Smooth muscle cell (in vitro differentiated cells): Measurements from ENCODE around the gene CLP1. TPM values are rescaled to one million over a fixed set of nuclear protein-coding genes. Genes with fewer than 3 reads are reported as not detected.
"Not testable (repeated sequence)": the region's sequence is repeated elsewhere in the genome, so short reads cannot be mapped to it uniquely, and the experiment has no call there.

Experiments
- DNase-seq: peaks from one replicate; lab custom pipeline; 2025; ENCODE audit not compliant: unreplicated experiment; lab: John Stamatoyannopoulos, UW
- H2AFZ ChIP-seq: fragments of 200-600 bp; sonication (generic); 2 replicates; pipeline ENCODE4 v1.6.0; 2016; ENCODE audit warnings: antibody characterized with exemption, low read depth, mild to moderate bottlenecking
- H3F3A ChIP-seq: fragments of 200-600 bp; sonication (generic); 2 replicates; pipeline ENCODE4 v1.6.0; 2017; ENCODE audit warnings: antibody characterized with exemption, low read depth
- H3K27ac ChIP-seq: fragments of 200-600 bp; sonication (generic); 2 replicates; pipeline ENCODE4 v1.5.1; 2016; ENCODE audit warnings: low read depth, mild to moderate bottlenecking
- H3K27me3 ChIP-seq: fragments of 200-600 bp; sonication (generic); 2 replicates; pipeline ENCODE4 v1.6.1; 2016; ENCODE audit warnings: low read depth, mild to moderate bottlenecking
- H3K36me3 ChIP-seq: fragments of 200-600 bp; sonication (generic); 2 replicates; pipeline ENCODE4 v1.5.1; 2016; ENCODE audit warnings: low read depth
- H3K4me1 ChIP-seq: fragments of 200-600 bp; sonication (generic); 2 replicates; pipeline ENCODE4 v1.5.1; 2016; ENCODE audit warnings: low read depth
- H3K4me2 ChIP-seq: fragments of 200-600 bp; sonication (generic); 2 replicates; pipeline ENCODE4 v1.6.0; 2016; ENCODE audit warnings: mild to moderate bottlenecking
- H3K4me3 ChIP-seq: fragments of 200-600 bp; sonication (generic); 2 replicates; pipeline ENCODE4 v1.5.1; 2016; ENCODE audit warnings: mild to moderate bottlenecking
- H3K79me2 ChIP-seq: fragments of 200-600 bp; sonication (generic); 2 replicates; pipeline ENCODE4 v1.6.0; 2016; ENCODE audit warnings: low read depth, mild to moderate bottlenecking
- H3K9ac ChIP-seq: fragments of 200-600 bp; sonication (generic); 2 replicates; pipeline ENCODE4 v1.6.0; 2016; ENCODE audit warnings: low read depth
- H3K9me3 ChIP-seq: fragments of 200-600 bp; sonication (generic); replicated peaks from 2 replicates; pipeline ENCODE4 v1.5.1; 2016; ENCODE audit warnings: low read depth
- H4K20me1 ChIP-seq: fragments of 200-600 bp; sonication (generic); 2 replicates; pipeline ENCODE4 v1.6.0; 2016; ENCODE audit warnings: low read depth
- CTCF ChIP-seq: fragments of 200-600 bp; sonication (generic); IDR thresholded peaks from 2 replicates; pipeline ENCODE4 v1.5.1; 2017; ENCODE audit warnings: borderline replicate concordance, mild to moderate bottlenecking, antibody characterized with exemption; ENCODE audit not compliant: insufficient read depth, poor library complexity, severe bottlenecking
- WGBS: methylation state at CpG from one replicate; pipeline ENCODE4 v1.1.7; 2016; ENCODE audit warnings: low lambda C conversion rate; 5-methylcytosine and 5-hydroxymethylcytosine counted together
- microRNA counts: library from miRNA; unstranded; fragments of <30 nt; microRNA quantifications from one replicate; lab custom pipeline; 2016
- microRNA-seq: library from miRNA; unstranded; fragments of <30 nt; microRNA quantifications from one replicate; pipeline ENCODE4, GENCODE V29; 2016; ENCODE audit warnings: borderline number of aligned reads
- polyA plus RNA-seq: library from polyadenylated mRNA; unstranded; fragments of >200 nt; fragmentation: Nextera tagmentation; extraction: Ambion mirVana; gene quantifications from 2 replicates; pipeline ENCODE4 v1.2.1, GENCODE V29; 2016
- small RNA-seq: library from RNA; depleted of rRNA; stranded (forward); fragments of <200 nt; gene quantifications from one replicate; pipeline ENCODE3, GENCODE V24; 2014
- total RNA-seq: library from RNA; depleted of rRNA; stranded (reverse); fragments of >200 nt; gene quantifications from 2 replicates; pipeline ENCODE4 v1.2.3, GENCODE V29; 2014

CLP1 gene
- total and polyA plus RNA-seq, 2 experiments from 2014 or later, result 18.0 to 18.3 TPM

DNA sequence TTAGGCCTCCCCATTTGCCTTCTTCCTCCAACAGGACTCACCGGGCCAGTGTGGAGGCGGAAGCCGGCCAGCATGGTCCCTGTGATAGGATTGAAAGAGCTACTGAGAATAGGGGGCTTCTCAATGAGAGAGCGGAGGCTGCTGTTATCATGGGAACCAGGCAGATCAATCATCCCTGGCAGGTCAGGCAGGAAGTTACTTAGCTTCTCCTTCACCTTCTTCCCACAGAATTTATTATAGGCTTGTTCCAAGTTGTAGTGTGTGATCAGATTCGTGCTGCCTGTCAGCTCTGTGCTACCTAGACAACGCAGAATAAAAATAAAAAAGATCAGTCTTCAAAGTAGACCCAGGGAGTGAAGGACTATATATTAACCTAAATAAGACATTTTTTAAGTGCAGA is 47.4 kb downstream of the CLP1 start:
- no peak for DNase-seq
- Histone ChIP-seq H3K36me3 (peaks cover 11% of the 10 kb centered on the region), H3K27me3 (no peaks in the 10 kb centered on the region), H3K4me3 (no peak overlapping the region), H3K27ac (no peak overlapping the region), H3F3A (peaks cover 15% of the 10 kb centered on the region), H3K9me3 (no peaks in the 10 kb centered on the region), H3K4me1 (no peaks in the 10 kb centered on the region), H4K20me1 (peaks cover 16% of the 10 kb centered on the region), H3K79me2 (peaks cover 44% of the 10 kb centered on the region), H3K9ac (no peak overlapping the region), H3K4me2 (no peak overlapping the region), H2AFZ (no peak overlapping the region)
- TF ChIP-seq CTCF, result no peak
- 98% methylated on average over 6 of the region's 6 CpGs for WGBS

- not testable (repeated sequence) for H3K9ac ChIP-seq, H3K4me3 ChIP-seq, H3K27ac ChIP-seq, H3K9me3 ChIP-seq, H3K4me2 ChIP-seq, H3K4me1 ChIP-seq, DNase-seq, H3K27me3 ChIP-seq, H2AFZ ChIP-seq
- peaks cover 11% of the 10 kb centered on the region for H3K36me3 ChIP-seq
- H4K20me1 ChIP-seq, result peaks cover 16% of the 10 kb centered on the region
- H3F3A ChIP-seq, result peaks cover 15% of the 10 kb centered on the region
- peaks cover 49% of the 10 kb centered on the region for H3K79me2 ChIP-seq
- 90% methylated on average over 8 of the region's 8 CpGs for whole genome bisulfite sequencing
Observed at GRCh38 chr11:57705432-57705831, 47.9 kb downstream of the CLP1 start.

DNA sequence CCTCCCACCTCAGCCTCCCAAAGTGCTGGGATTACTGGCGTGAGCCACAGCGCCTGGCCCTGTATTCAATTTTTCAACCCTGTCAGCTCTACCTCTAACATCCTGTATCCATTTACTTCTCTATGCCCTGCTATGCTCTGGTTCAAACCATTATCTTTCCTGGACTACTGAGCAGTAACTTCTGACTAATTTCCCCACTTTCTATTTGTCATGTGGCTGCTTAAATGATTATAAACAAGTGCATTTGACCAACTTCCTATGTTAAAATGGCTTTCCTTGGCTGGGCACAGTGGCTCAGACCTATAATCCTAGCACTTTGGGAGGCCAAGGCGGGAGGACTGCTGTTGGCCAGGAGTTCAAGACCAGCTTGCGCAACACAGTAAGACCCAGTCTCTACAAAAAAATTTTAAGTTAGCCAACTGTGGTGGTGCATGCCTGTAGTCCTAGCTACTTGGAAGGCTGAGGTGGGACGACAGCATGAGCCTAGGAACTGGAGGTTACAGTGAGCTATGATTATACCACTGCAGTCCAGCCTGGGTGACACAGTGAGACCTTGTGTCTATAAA is 52.3 kb downstream of the CLP1 start:
- H3F3A ChIP-seq, result no peaks in the 10 kb centered on the region
- peaks cover 16% of the 10 kb centered on the region for H4K20me1 ChIP-seq
- DNase-seq, result no peak
- H3K9ac ChIP-seq, result no peak overlapping the region
- TF ChIP-seq CTCF, result no peak
- no peaks in the 10 kb centered on the region for H3K9me3 ChIP-seq
- peaks cover 18% of the 10 kb centered on the region for H3K4me1 ChIP-seq
- no peak overlapping the region for H3K4me2 ChIP-seq
- H3K27me3 ChIP-seq, result no peaks in the 10 kb centered on the region
- no peak overlapping the region for H3K4me3 ChIP-seq
- no peak overlapping the region for H3K27ac ChIP-seq
- WGBS, result 97% methylated on average over 5 of the region's 5 CpGs
- H3K79me2 ChIP-seq, result peaks cover 84% of the 10 kb centered on the region
- H3K36me3 ChIP-seq, result no peaks in the 10 kb centered on the region
- H2AFZ ChIP-seq, result no peak overlapping the region

MicroRNAs within 50 kb of the gene (microRNA counts, 767-probe panel; counts per million panel counts)
- microRNA hsa-miR-130a-3p (lab: Ali Mortazavi, UCI), result 10,823 counts per million, percentile 89 among the panel's probes with 10 or more counts

Small RNA genes lying within 50 kb of the gene (microRNA-seq; reads per million reads assigned to microRNA genes)
- 20,049 reads per million, percentile 96 among the genes with 10 or more reads in this experiment for gene MIR130A

Small RNA genes lying within 50 kb of the gene (small RNA-seq; reads per million reads assigned to genes)
- gene MIR130A, result 352 reads per million, percentile 99 among the genes with 10 or more reads in this experiment

Other genes starting within 250 kb of the CLP1 start
- 8.0 and 9.3 TPM in 2 replicates for gene SLC43A3, start 230.6 kb upstream of the CLP1 start, total RNA-seq
- gene SLC43A3, start 230.6 kb upstream of the CLP1 start, polyA plus RNA-seq, result 12.8 and 13.5 TPM in 2 replicates
- 0.18 TPM in 1 of 2 replicates, not detected in the other for gene RTN4RL2, start 197.2 kb upstream of the CLP1 start, total RNA-seq
- gene RTN4RL2, start 197.2 kb upstream of the CLP1 start, polyA plus RNA-seq, result 0.34 and 0.76 TPM in 2 replicates
- gene SLC43A1, start 142.1 kb upstream of the CLP1 start, total RNA-seq, result 1.3 and 9.4 TPM in 2 replicates
- 7.3 and 7.4 TPM in 2 replicates for gene SLC43A1, start 142.1 kb upstream of the CLP1 start, polyA plus RNA-seq
- 31.1 and 34.2 TPM in 2 replicates for gene TIMM10, start 127.0 kb upstream of the CLP1 start, total RNA-seq
- 108 and 110 TPM in 2 replicates for gene TIMM10, start 127.0 kb upstream of the CLP1 start, polyA plus RNA-seq
- gene SMTNL1, start 120.2 kb upstream of the CLP1 start, total RNA-seq, result not detected in 2 replicates
- not detected in 2 replicates for gene SMTNL1, start 120.2 kb upstream of the CLP1 start, polyA plus RNA-seq
- 14.4 and 15.1 TPM in 2 replicates for gene UBE2L6, start 90.1 kb upstream of the CLP1 start, total RNA-seq
- 28.2 and 28.8 TPM in 2 replicates for gene UBE2L6, start 90.1 kb upstream of the CLP1 start, polyA plus RNA-seq
- gene SERPING1, start 60.1 kb upstream of the CLP1 start, total RNA-seq, result 31.0 and 47.8 TPM in 2 replicates
- 80.3 and 95.8 TPM in 2 replicates for gene SERPING1, start 60.1 kb upstream of the CLP1 start, polyA plus RNA-seq
- 0.18 and 2.5 TPM in 2 replicates for gene YPEL4, start 7.8 kb upstream of the CLP1 start, total RNA-seq
- 2.0 and 2.9 TPM in 2 replicates for gene YPEL4, start 7.8 kb upstream of the CLP1 start, polyA plus RNA-seq
- gene ZDHHC5, start 10.4 kb downstream of the CLP1 start, total RNA-seq, result 37.2 and 38.0 TPM in 2 replicates
- 33.2 and 34.5 TPM in 2 replicates for gene ZDHHC5, start 10.4 kb downstream of the CLP1 start, polyA plus RNA-seq
- gene MED19, start 54.5 kb downstream of the CLP1 start, total RNA-seq, result 25.3 and 36.9 TPM in 2 replicates
- 37.9 and 43.8 TPM in 2 replicates for gene MED19, start 54.5 kb downstream of the CLP1 start, polyA plus RNA-seq
- 75.4 and 82.6 TPM in 2 replicates for gene TMX2, start 54.8 kb downstream of the CLP1 start, total RNA-seq
- 86.6 and 87.0 TPM in 2 replicates for gene TMX2, start 54.8 kb downstream of the CLP1 start, polyA plus RNA-seq
- gene SELENOH, start 83.7 kb downstream of the CLP1 start, total RNA-seq, result 120 and 131 TPM in 2 replicates
- 141 and 143 TPM in 2 replicates for gene SELENOH, start 83.7 kb downstream of the CLP1 start, polyA plus RNA-seq
- not detected in 2 replicates for gene BTBD18, start 94.1 kb downstream of the CLP1 start, total RNA-seq
- gene BTBD18, start 94.1 kb downstream of the CLP1 start, polyA plus RNA-seq, result 0.22 and 0.50 TPM in 2 replicates
- 135 and 156 TPM in 2 replicates for gene CTNND1, start 104.0 kb downstream of the CLP1 start, total RNA-seq
- 66.0 and 74.8 TPM in 2 replicates for gene CTNND1, start 104.0 kb downstream of the CLP1 start, polyA plus RNA-seq